TTC549 (cell line): ENCODE results near the gene CPA4.

ENCODE experiments used
- FAIRE-seq: peaks from 2 replicates; lab custom pipeline; 2012; peaks lifted over from hg19 to GRCh38; lab: Jason Lieb, UNC

The CPA4 gene

GRCh38 chr7:130275826-130276297, 17.1 kb upstream of the CPA4 start:
- peak; percentile 58 for FAIRE-seq

- FAIRE-seq = peak; percentile 19
Observed at GRCh38 chr7:130276796-130277762, 15.9 kb upstream of the CPA4 start.

GRCh38 chr7:130277763-130278643, 15.0 kb upstream of the CPA4 start:
- peak; percentile 87 for FAIRE-seq

- no peak for FAIRE-seq
Observed at GRCh38 chr7:130278860-130279259, 14.1 kb upstream of the CPA4 start.

- no peak for FAIRE-seq
Observed at GRCh38 chr7:130279286-130279685, 13.7 kb upstream of the CPA4 start.

GRCh38 chr7:130279906-130280305, 13.1 kb upstream of the CPA4 start:
- FAIRE-seq = no peak

- no peak for FAIRE-seq
Observed at GRCh38 chr7:130281260-130281659, 11.7 kb upstream of the CPA4 start.

- FAIRE-seq = no peak
Observed at GRCh38 chr7:130286881-130287280, 6.1 kb upstream of the CPA4 start.

GRCh38 chr7:130288168-130288567, 4.8 kb upstream of the CPA4 start:
- FAIRE-seq = no peak

GRCh38 chr7:130288829-130289228, 4.1 kb upstream of the CPA4 start:
- FAIRE-seq = no peak

GRCh38 chr7:130289478-130289877, 3.5 kb upstream of the CPA4 start:
- FAIRE-seq = no peak

GRCh38 chr7:130290745-130291144, 2.2 kb upstream of the CPA4 start:
- FAIRE-seq = no peak

- FAIRE-seq = no peak
Observed at GRCh38 chr7:130293521-130293920, 560 bp downstream of the CPA4 start.

- FAIRE-seq = no peak
Observed at GRCh38 chr7:130294314-130294713, 1.4 kb downstream of the CPA4 start.

- FAIRE-seq = no peak
Observed at GRCh38 chr7:130296221-130296951, 3.4 kb downstream of the CPA4 start.

- FAIRE-seq = no peak
Observed at GRCh38 chr7:130297628-130298543, 4.9 kb downstream of the CPA4 start.

- FAIRE-seq = no peak
Observed at GRCh38 chr7:130298544-130299326, 5.8 kb downstream of the CPA4 start.

GRCh38 chr7:130299866-130300265, 6.9 kb downstream of the CPA4 start:
- FAIRE-seq = no peak

GRCh38 chr7:130301501-130302020, 8.6 kb downstream of the CPA4 start:
- no peak for FAIRE-seq

- FAIRE-seq = no peak
Observed at GRCh38 chr7:130302649-130303048, 9.7 kb downstream of the CPA4 start.
